Cardiac muscle cell (in vitro differentiated cells and primary cell): Measurements from ENCODE around the gene SNTB2. TPM values are rescaled to one million over a fixed set of nuclear protein-coding genes. Genes with fewer than 3 reads are reported as not detected.

Source experiments
- DNase-seq, 2 donors: peaks; one replicate each; pipeline versions ENCODE4 v3.0.0 to v3.0.0-alpha.2; 2010 to 2017; ENCODE audit warnings: low read depth in 1 of 2, low spot score in 1 of 2
- H3K27ac ChIP-seq: fragments of 200-600 bp; sonication (generic); 2 replicates; pipeline ENCODE4 v1.5.1; 2016
- H3K27me3 ChIP-seq: fragments of 200-600 bp; sonication (generic); 2 replicates; pipeline ENCODE4 v1.6.0; 2016; ENCODE audit warnings: control low read depth
- H3K36me3 ChIP-seq: fragments of 200-600 bp; sonication (generic); 2 replicates; pipeline ENCODE4 v1.5.1; 2016; ENCODE audit warnings: control low read depth
- H3K4me1 ChIP-seq: fragments of 200-600 bp; sonication (generic); 2 replicates; pipeline ENCODE4 v1.8.1; 2017; ENCODE audit warnings: low read depth, mild to moderate bottlenecking, mixed run types
- H3K4me3 ChIP-seq: fragments of 200-600 bp; sonication (generic); 2 replicates; pipeline ENCODE4 v1.5.1; 2016; ENCODE audit warnings: mild to moderate bottlenecking
- H3K9me3 ChIP-seq: fragments of 200-600 bp; sonication (generic); 2 replicates; pipeline ENCODE4 v1.5.1; 2017; ENCODE audit warnings: low read depth, mild to moderate bottlenecking, control low read depth
- CTCF ChIP-seq: IDR thresholded peaks from 2 replicates; pipeline ENCODE4 v1.5.1; 2012; ENCODE audit warnings: low read depth, mild to moderate bottlenecking, low read length
- polyA plus RNA-seq: library from polyadenylated mRNA; unstranded; fragments of >200 nt; fragmentation: Nextera tagmentation; extraction: Ambion mirVana; gene quantifications from 2 replicates; pipeline ENCODE4 v1.2.1, GENCODE V29; 2016
- total RNA-seq: library from RNA; depleted of rRNA; stranded (reverse); fragments of >200 nt; gene quantifications from 2 replicates; pipeline ENCODE4 v1.2.3, GENCODE V29; 2016

Gene SNTB2
- total and polyA plus RNA-seq, 2 experiments from 2014 or later = 12.7 to 17.1 TPM

GRCh38 chr16:69307856-69308255 lies 120.9 kb downstream of the SNTB2 start:
- TF ChIP-seq CTCF = no peak
- no peak overlapping the region for H3K4me3 ChIP-seq
- DNase-seq = no peak
- no peaks in the 10 kb centered on the region for H3K36me3 ChIP-seq
- H3K27ac ChIP-seq = no peak overlapping the region
- H3K4me1 ChIP-seq = peaks cover 4% of the 10 kb centered on the region
- H3K27me3 ChIP-seq = no peaks in the 10 kb centered on the region
- no peaks in the 10 kb centered on the region for H3K9me3 ChIP-seq

GRCh38 chr16:69309316-69309715 lies 122.4 kb downstream of the SNTB2 start:
- Histone ChIP-seq H3K4me3 (no peak overlapping the region), H3K27ac (no peak overlapping the region), H3K36me3 (no peaks in the 10 kb centered on the region), H3K27me3 (no peaks in the 10 kb centered on the region), H3K4me1 (peaks cover 4% of the 10 kb centered on the region), H3K9me3 (no peaks in the 10 kb centered on the region)
- TF ChIP-seq CTCF = no peak
- no peak for DNase-seq

GRCh38 chr16:69310653-69311532 lies 123.9 kb downstream of the SNTB2 start, which contains the start of gene VPS4A:
VPS4A (plus strand) TSS chr16:69311350; CDS start chr16:69311512, 162 bp downstream.
- H3K36me3 ChIP-seq = no peaks in the 10 kb centered on the region
- peak within 1 kb of the TSS; percentile 80 for H3K4me3 ChIP-seq
- H3K4me1 ChIP-seq = peaks cover 4% of the 10 kb centered on the region
- DNase-seq = peak; percentile 97 to 98
- no peaks in the 10 kb centered on the region for H3K27me3 ChIP-seq
- TF ChIP-seq CTCF = peak; percentile 69
- peak within 1 kb of the TSS; percentile 90 for H3K27ac ChIP-seq
- H3K9me3 ChIP-seq = no peaks in the 10 kb centered on the region

- H3K4me3 ChIP-seq = peak overlapping the region; percentile 80
- H3K27ac ChIP-seq = peak overlapping the region; percentile 90
- peaks cover 7% of the 10 kb centered on the region for H3K36me3 ChIP-seq
- TF ChIP-seq CTCF = no peak
- peak; percentile 32 to 52 for DNase-seq
- H3K27me3 ChIP-seq = no peaks in the 10 kb centered on the region
- H3K9me3 ChIP-seq = no peaks in the 10 kb centered on the region
- peaks cover 4% of the 10 kb centered on the region for H3K4me1 ChIP-seq
Measured at GRCh38 chr16:69311533-69312387, 124.8 kb downstream of the SNTB2 start.

- no peak overlapping the region for H3K27ac ChIP-seq
- no peak for DNase-seq
- H3K4me1 ChIP-seq = peaks cover 4% of the 10 kb centered on the region
- no peaks in the 10 kb centered on the region for H3K27me3 ChIP-seq
- no peak overlapping the region for H3K4me3 ChIP-seq
- H3K36me3 ChIP-seq = peaks cover 14% of the 10 kb centered on the region
- no peak for TF ChIP-seq CTCF
- no peaks in the 10 kb centered on the region for H3K9me3 ChIP-seq
Measured at GRCh38 chr16:69313469-69313868, 126.5 kb downstream of the SNTB2 start.
